ENCODE measurements around the gene CFAP74.

Gene CFAP74

DNA sequence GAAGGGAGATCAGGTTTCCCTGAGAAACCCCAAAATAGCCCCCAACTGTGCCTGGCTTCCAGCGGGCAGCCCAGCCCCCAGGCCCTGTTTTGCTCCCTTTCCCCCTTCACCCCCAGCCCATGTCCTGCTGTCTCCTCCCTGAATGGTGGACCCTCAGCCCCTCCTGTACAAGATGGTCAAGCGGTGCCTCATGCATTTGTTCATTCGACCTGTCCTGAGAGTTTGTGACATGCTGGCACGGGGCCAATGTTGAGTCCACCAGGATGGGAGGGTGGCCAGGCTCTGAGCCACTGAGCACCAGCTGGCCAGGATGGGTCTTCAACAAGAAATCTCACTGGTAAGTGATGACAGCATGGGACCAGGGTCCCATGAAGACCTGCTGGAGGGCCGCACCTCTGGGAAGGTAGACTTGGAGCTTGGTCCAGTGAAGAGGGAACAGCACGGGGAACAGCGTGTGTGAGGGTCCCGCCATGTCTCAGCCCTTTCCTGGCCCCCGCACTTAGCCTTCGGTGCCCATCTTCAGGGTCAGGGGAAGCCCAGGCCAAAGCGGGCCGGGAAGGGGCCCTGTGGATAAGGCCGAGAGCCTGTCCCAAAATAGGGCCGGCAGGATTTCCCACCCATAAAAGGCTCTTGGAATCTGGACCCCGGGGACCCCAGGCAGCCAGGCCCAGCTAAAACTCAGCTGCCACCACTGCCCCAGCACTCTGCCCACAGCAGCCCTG lies 88.5 kb downstream of the CFAP74 start, which contains the start of gene CALML6:
TSS of gene CALML6 (plus strand) at position 290 of the 722 bp plus-strand sequence. CDS start at position 311, 21 bp downstream.
- FAIRE-seq = no peak

DNA sequence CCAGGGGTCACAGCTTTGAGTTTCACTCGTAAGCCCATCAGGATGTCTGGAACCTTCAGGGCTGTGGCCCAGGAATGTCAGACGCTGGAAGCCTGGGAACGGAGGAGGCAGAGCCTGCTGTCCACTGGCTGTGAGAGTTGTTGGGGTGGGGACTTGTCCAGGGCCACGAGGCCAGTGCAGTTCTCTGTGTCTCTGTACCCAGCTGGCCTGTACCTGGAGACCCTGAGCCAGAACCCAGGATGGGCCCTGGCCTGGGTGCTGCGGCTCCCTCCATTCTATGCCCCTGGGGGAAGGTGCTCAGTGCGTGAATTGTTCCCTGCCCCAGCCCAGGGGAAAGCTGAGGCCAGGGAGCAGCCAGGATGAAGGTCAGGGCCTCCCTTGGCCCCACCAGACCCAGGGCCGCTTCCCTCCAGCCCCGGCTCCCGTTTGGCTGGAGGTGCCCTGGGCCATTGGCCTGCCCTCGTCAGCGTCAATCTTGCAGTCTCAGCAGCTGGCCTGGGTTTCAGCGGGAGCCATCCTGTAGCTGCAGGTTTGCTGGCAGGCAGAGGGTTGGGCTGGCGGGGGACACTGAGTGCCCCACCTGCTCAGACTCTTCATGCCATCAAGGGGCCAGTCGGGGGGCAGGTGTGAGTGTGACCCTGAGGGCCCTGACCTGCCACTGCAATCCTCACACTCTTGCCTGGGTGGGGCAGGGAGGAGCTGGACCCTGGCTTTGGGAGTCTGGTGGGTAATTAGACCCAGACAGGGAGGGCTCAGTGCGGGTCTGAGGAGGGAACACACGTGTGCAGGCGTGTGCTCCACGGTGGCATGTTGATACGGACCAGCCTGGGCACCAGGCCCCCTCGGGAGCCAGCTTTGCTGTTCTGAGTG lies 89.2 kb downstream of the CFAP74 start:
- FAIRE-seq = no peak

- FAIRE-seq = no peak
These were observed 92.1 kb downstream of the CFAP74 start for GRCh38 chr1:1911350-1912041.

DNA sequence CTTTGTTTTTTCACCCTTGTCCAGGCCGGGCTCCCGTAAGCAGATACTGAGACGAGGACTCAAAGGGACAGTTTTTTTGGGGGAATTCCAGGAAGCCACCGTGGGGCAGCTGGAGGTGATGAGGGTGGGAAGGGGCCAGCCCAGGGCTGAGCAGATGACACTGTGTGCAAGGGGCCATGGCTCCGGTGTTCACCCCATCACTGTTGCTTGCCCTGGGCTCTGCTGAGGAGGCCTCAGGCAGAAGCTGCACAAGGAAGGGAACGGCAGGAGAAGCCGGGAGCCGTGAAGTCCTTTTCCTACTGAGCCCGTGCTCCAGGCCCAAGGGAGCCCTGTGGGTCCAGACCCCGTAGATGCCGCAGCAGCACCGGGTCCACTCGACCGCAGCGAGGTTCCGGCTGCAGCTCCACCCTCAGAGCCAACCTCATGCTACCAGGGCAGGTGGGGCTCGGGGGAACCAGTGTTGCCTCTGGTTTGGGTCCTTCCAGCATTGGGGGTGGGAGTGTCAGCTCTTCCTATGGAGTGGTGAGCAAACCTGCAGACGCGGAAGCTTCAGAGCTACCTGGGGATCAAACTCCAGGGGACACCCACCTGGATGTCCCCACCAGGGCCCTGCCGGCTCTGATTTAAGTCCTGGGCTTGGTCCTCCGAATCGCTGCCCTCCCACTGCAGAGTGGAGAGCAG lies 92.8 kb downstream of the CFAP74 start:
- FAIRE-seq = no peak

DNA sequence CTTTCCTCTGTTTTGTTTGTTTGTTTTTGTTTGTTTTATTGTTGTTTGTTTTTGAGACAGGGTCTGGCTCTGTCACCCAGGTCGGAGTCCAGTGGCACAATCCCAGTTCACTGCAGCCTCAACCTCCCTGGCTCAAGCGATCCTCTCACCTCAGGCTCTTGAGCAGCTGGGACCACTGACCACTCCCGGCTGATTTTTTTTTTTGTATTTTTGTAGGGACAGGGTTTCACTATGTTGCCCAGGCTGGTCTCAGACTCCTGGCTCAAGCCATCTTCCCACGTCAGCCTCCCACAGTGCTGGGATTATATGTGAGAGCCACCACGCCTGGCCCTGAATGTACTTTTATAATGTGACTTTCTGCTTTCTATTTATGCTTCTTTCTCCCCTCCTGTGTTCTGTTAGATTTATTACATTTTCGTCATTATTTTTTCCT lies 93.5 kb downstream of the CFAP74 start:
- FAIRE-seq = no peak

- FAIRE-seq = no peak
These were observed 95.1 kb downstream of the CFAP74 start for GRCh38 chr1:1908506-1908791.

- FAIRE-seq = no peak
These were observed 96.4 kb downstream of the CFAP74 start for GRCh38 chr1:1907098-1907736.

- FAIRE-seq = no peak
These were observed 97.1 kb downstream of the CFAP74 start for GRCh38 chr1:1906185-1907097.

GRCh38 chr1:1903224-1903623 lies 100.4 kb downstream of the CFAP74 start:
- no peak for FAIRE-seq

DNA sequence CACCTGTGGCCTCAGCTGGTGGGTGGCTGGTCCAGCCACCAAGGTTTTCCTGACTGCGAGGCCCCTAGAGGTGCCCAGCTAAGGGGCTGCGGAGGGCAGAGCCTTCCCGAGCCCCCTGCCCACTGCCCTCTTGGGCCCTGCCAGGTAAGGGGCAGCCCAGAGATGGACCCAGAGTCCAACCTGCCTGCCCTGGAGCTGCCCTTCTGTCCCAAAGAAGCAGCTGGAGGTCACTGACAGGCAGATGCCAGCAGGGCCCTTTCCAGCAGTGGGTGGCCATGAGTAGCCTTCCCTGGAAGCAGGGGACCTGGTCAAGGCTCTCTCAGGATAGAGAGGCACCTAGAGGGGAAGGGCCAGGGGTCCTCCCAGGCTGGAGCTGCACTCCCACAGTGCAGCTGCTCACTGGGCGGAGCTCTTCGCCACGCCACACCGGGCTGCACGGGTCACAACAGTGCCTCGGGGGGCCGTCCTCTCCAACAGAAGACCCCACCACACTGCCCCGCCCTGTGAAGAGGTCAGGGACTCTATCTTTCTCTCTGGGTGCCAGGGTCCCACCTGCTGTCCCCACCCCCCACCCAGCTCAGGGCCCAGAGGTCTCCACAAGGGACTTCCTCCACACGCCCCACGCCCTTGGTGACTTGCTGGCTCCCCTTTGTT lies 101.8 kb downstream of the CFAP74 start:
- no peak for FAIRE-seq

DNA sequence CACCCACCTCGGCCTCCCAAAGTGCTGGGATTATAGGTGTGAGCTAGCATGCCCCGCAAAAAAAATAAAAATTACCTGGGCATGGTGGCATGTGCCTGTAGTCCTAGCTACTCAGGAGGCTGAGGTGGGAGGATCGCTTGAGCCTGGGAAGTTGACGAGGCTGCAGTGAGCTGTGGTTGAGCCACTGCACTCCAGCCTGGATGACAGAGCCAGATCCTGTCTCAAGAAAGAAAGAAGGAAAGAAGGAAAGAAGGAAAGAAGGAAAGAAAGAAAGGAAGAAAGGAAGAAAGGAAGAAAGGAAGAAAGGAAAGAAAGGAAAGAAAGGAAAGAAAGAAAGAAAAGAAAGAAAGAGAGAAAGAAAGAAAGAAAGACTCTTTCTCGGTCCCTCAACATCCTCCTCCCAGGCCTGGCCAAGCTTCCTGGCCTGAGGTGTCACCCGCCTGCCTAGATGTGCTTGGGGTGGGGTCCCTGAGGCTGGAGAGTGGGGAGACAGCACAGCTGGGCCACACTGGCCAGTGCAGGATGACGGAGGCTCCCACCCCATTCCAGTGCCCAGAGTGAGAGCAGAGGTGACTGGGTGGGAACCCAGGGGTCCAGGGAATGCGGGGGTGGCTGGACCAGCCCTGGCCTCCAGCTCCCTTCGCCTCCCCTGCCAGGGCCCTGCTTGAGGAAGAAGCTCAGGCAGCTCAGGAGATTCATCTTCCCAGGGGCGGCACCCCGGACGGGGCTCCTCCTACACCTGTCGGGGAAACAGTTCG lies 102.5 kb downstream of the CFAP74 start:
- no peak for FAIRE-seq

GRCh38 chr1:1899967-1900327 lies 103.6 kb downstream of the CFAP74 start:
- no peak for FAIRE-seq

GRCh38 chr1:1899266-1899966 lies 104.2 kb downstream of the CFAP74 start:
- FAIRE-seq = no peak

DNA sequence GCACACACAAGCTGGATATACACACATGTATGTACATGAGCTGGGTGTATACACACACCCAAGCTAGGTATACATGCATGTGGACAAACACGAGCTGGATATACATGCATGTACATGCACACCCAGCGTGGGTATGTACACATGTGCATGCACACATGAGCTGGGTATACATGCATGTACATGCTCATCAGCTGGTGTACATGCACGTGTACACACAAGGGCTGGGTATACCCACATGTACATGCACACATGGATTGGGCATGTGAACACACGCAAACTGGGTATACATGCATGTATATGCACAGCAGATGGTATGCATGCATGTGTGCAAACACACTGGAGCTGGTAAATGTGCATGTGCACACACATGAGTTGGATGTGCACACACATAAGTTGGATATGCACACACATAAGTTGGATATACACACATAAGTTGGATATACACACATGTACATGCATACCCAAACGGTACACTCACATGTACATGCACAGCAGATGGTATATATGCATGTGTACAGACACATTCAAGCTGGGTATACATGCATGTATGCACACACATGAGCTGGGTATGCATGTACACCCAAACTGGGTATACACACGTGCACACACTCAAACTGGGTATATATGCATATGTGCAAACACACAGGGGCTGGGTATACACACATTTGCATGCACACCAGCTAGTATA lies 105.2 kb downstream of the CFAP74 start:
- FAIRE-seq = no peak

DNA sequence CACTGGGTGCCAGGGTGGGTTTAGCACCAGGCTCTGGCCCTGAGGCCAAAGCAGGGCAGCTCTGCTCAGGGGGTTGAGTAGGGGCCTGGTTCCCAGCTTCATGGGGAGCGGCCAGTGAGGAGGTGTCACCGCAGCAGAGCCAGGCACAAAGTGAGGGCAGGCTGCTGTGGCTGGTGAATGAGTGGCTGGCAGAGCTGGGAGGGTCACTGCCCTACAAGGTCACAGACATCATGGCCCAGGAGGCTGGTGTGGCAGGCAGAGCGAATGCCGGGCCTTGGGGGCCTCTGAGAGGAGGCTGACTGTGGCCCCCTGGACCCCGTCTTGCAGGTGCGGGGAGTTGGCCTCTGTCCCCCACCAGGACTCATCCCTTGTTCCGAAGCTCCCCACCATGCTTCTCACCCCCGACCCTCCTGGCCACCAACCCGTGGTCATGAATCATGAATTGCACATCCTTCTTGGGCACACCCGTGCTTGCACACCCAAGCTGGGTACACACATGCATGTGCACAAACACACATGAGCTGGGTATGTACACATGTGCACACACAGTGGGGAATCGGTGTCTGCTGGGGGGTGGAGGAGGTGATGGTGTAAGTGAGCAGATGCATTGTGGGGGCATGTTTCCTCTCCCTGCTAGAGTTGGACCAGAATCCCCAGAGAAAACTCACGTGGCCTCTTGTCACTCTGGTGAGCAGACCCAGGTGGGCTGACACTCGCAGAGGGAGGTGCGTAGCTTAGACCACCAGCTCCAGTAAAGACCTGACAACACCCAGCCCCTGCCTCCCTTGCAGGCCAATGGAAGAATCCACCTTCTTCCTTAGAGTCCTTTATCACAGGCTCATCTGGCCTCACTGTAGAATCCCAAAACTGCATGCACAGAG lies 107.9 kb downstream of the CFAP74 start:
- FAIRE-seq = no peak

DNA sequence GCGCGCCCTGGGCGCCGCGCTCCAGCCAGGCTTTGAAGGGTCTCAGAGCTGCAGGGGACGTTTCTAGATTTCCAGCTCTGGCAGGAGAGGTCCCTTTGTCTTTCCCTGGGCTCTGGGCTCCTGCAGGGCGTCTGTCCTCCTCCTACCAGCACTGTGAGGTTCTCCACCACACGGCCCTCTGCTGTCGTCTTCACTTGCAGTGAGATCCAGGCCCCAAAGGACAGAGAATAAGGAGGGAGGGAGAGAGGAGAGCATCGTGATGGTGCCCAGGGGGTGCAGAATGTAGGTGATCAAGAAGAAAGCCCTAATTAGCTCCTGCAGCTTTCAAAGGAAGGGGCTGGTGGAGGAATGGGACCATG lies 108.5 kb downstream of the CFAP74 start:
- FAIRE-seq = no peak

DNA sequence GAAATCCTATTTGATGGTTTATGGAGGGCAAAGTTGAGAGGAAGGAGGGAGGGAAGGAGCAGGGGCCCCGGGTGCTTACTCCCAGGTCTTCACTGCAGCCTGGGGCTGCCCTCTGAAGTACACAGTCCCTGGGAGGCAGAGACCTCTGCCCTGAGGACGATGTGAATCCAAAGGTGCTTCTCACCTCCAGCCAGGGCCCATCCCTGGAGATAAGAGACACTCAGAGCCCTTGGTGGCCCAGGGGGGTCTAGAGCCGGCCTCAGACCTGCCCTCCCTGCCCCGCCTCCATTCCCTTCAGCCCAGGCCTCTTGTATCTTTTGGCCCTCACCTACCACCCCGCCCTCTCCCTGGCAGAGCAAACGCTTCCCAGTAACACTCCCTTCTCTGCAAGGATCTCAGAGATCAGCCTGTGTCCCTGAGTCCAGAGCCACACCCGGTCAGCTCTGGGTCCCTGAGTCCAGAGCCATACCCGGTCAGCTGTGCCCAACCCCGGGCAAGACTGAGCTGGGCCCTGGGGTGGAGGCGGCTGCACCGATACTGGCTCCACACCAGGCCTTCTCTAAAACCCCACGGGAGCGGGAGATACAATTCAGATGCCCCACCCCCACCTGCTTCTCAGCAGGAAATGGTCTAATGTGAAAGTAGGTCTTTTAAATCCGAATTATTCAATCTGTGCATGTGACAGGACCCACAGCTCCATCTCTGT lies 109.1 kb downstream of the CFAP74 start:
- no peak for FAIRE-seq

Data from colon (tissue), 2 donors.